Retinal pigment epithelial cell (primary cell): ENCODE results near the gene STARD10.

ENCODE experiments used
- DNase-seq: peaks from one replicate; pipeline ENCODE4 v3.0.0-alpha.2; 2010; ENCODE audit warnings: low read depth
- H3K4me3 ChIP-seq: 2 replicates; pipeline ENCODE4 v1.5.1; 2011; ENCODE audit warnings: mild to moderate bottlenecking, low read length, control low read depth, moderate library complexity
- CTCF ChIP-seq: conservative IDR thresholded peaks from 2 replicates; pipeline ENCODE4 v1.5.1; 2011; ENCODE audit warnings: low read depth, low read length, control low read depth, inconsistent platforms

Gene STARD10

GRCh38 chr11:72766152-72766902 is 27.5 kb downstream of the STARD10 start:
- no peak overlapping the region for H3K4me3 ChIP-seq
- DNase-seq = no peak
- no peak for TF ChIP-seq CTCF

- no peak overlapping the region for H3K4me3 ChIP-seq
- no peak for TF ChIP-seq CTCF
- no peak for DNase-seq
Observed at GRCh38 chr11:72764503-72764902, 29.3 kb downstream of the STARD10 start.

GRCh38 chr11:72763823-72764222 is 30.0 kb downstream of the STARD10 start:
- no peak overlapping the region for H3K4me3 ChIP-seq
- TF ChIP-seq CTCF = no peak
- no peak for DNase-seq

GRCh38 chr11:72762641-72763304 is 31.1 kb downstream of the STARD10 start:
- no peak overlapping the region for H3K4me3 ChIP-seq
- TF ChIP-seq CTCF = no peak
- no peak for DNase-seq

- TF ChIP-seq CTCF = no peak
- DNase-seq = no peak
- H3K4me3 ChIP-seq = no peak overlapping the region
Observed at GRCh38 chr11:72760539-72761405, 33.1 kb downstream of the STARD10 start.

- H3K4me3 ChIP-seq = no peak overlapping the region
- DNase-seq = no peak
- TF ChIP-seq CTCF = no peak
Observed at GRCh38 chr11:72759468-72759985, 34.3 kb downstream of the STARD10 start.
